Right lobe of liver (tissue), 4 donors: ENCODE data around the gene GREM2.

Experiments
- POLR2A ChIP-seq: fragments of 450-650 bp; IDR thresholded peaks from one replicate; pipeline ENCODE4 v1.6.1; 2017; ENCODE audit warnings: antibody characterized with exemption, mild to moderate bottlenecking
- TF ChIP-seq, protein P1 (sequence below), 4 donors: fragments of 200-600 bp in 3 of 4; fragments of 450-650 bp in 1 of 4; IDR thresholded peaks; one replicate each; pipeline versions ENCODE4 v1.5.1 to v1.8.0; 2016 to 2022; ENCODE audit warnings: antibody characterized with exemption in 4 of 4, mild to moderate bottlenecking in 2 of 4
- donor health status: DM: no; HTN: no; CAD: no.
- donor health status: DM: no; HTN: no; CAD: no.
- donor health status: DM: no; HTN: yes; CAD: no.

DNA sequence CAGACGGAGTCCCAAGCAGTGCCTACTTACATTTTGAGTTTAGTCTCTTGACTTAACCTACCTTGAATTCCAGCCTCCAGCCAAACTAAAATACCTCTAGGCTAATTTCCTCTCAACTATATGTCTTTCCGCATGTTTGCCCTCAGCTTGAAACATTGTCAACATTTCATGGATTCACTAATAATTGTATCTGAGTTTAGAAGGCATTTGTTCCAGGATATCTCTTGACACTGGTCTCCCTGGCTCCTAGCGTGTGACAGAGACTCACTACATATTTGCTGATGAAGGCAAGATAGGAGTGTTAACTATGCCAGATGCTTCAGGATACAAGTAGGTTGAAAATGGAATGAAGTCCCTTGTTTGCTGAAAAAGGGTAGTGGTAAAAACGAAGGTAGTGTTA, 136.1 kb downstream of the GREM2 start:
- TF ChIP-seq, protein P1, sequence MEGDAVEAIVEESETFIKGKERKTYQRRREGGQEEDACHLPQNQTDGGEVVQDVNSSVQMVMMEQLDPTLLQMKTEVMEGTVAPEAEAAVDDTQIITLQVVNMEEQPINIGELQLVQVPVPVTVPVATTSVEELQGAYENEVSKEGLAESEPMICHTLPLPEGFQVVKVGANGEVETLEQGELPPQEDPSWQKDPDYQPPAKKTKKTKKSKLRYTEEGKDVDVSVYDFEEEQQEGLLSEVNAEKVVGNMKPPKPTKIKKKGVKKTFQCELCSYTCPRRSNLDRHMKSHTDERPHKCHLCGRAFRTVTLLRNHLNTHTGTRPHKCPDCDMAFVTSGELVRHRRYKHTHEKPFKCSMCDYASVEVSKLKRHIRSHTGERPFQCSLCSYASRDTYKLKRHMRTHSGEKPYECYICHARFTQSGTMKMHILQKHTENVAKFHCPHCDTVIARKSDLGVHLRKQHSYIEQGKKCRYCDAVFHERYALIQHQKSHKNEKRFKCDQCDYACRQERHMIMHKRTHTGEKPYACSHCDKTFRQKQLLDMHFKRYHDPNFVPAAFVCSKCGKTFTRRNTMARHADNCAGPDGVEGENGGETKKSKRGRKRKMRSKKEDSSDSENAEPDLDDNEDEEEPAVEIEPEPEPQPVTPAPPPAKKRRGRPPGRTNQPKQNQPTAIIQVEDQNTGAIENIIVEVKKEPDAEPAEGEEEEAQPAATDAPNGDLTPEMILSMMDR (IDR thresholded peaks at IDR 0.05): no peak
- TF ChIP-seq POLR2A: no peak
